GM10248 (cell line): Measurements from ENCODE around the gene GGACT.
"Not testable (repeated sequence)": the region's sequence is repeated elsewhere in the genome, so short reads cannot be mapped to it uniquely, and the experiment has no call there.

Experiments used
- CTCF ChIA-PET: fragments of 300-600 bp; sonication (Branson Sonifier 250); formaldehyde crosslinking; extraction: SDS; loops from one replicate; lab custom pipeline; 2021; ENCODE audit warnings: antibody characterized with exemption; lab: Yijun Ruan, JAX
- POLR2A ChIA-PET: fragments of 350-650 bp; sonication (Branson Sonifier 250); formaldehyde crosslinking; extraction: SDS; loops from one replicate; lab custom pipeline; 2020; ENCODE audit warnings: antibody characterized with exemption; lab: Yijun Ruan, JAX
- DNase-seq: peaks from one replicate; pipeline ENCODE4 v3.0.0; 2012; ENCODE audit errors: extremely low spot score
- CTCF ChIP-seq: IDR thresholded peaks from 2 replicates; pipeline ENCODE4 v1.5.1; 2012; ENCODE audit warnings: mild to moderate bottlenecking, low read depth; ENCODE audit errors: extremely low read depth, missing control alignments, control extremely low read depth

Gene GGACT

GRCh38 chr13:100633461-100633860 is 44.9 kb upstream of the GGACT start:
- ChIA-PET POLR2A (no interaction called here), CTCF (interaction anchor here (1.1 to 2.0 kb wide), 4 partner anchors 8 to 61 kb away, joined by 3 to 5 read pairs (median 4); no protein-coding TSS in a partner anchor)
- DNase-seq: no peak
- no peak for TF ChIP-seq CTCF

- POLR2A ChIA-PET: no interaction called here
- CTCF ChIA-PET: interaction anchor here (0.9 to 1.0 kb wide), 3 partner anchors 9 to 58 kb away, joined by 3 to 5 read pairs (median 4); no protein-coding TSS in a partner anchor
- TF ChIP-seq CTCF: no peak
- DNase-seq: no peak
Measured at GRCh38 chr13:100630555-100630954, 42.0 kb upstream of the GGACT start.

GRCh38 chr13:100627120-100627519 is 38.5 kb upstream of the GGACT start:
- ChIA-PET POLR2A (no interaction called here), CTCF (interaction anchor here (1.4 kb wide), 1 partner anchor 10 kb away, joined by 6 read pairs; no protein-coding TSS in a partner anchor)
- TF ChIP-seq CTCF: no peak
- DNase-seq: no peak

GRCh38 chr13:100625447-100625846 is 36.9 kb upstream of the GGACT start:
- no peak for DNase-seq
- no peak for TF ChIP-seq CTCF
- ChIA-PET CTCF (interaction anchor here (1.0 to 1.2 kb wide), 3 partner anchors 9 to 725 kb away, joined by 3 read pairs; no protein-coding TSS in a partner anchor), POLR2A (no interaction called here)

- no peak for DNase-seq
- POLR2A ChIA-PET: no interaction called here
- CTCF ChIA-PET: interaction anchor here (1.0 to 1.6 kb wide), 2 partner anchors 10 to 27 kb away, joined by 3 to 5 read pairs; no protein-coding TSS in a partner anchor
- no peak for TF ChIP-seq CTCF
Measured at GRCh38 chr13:100620792-100621191, 32.2 kb upstream of the GGACT start.

- CTCF ChIA-PET: no interaction called here
- TF ChIP-seq CTCF: no peak
- POLR2A ChIA-PET: no interaction called here
- no peak for DNase-seq
Measured at GRCh38 chr13:100619940-100620339, 31.4 kb upstream of the GGACT start.

- CTCF ChIA-PET: not testable (repeated sequence)
Measured at GRCh38 chr13:100618897-100619296, 30.3 kb upstream of the GGACT start.

More at GRCh38 chr13:100618897-100619296, 30.3 kb upstream of the GGACT start:
- POLR2A ChIA-PET, DNase-seq: not testable (repeated sequence)
